Left cardiac atrium (tissue), 4 donors: ENCODE data around the gene SYNDIG1. TPM values are rescaled to one million over a fixed set of nuclear protein-coding genes. Genes with fewer than 3 reads are reported as not detected.
A peak's percentile ranks its signal among the peaks of the same experiment; 100 is the strongest.
"Not testable (repeated sequence)": the region's sequence is repeated elsewhere in the genome, so short reads cannot be mapped to it uniquely, and the experiment has no call there.

Source experiments
- ATAC-seq, 2 donors: fragments of 200-7000 bp; cut with Tn5 transposase; one replicate each; pipeline ENCODE4 v1.9.1; 2020; ENCODE audit warnings: mild to moderate bottlenecking in 2 of 2, moderate library complexity in 2 of 2
- DNase-seq: peaks from one replicate; pipeline ENCODE4 v3.0.0-alpha.2; 2020
- intact Hi-C, 2 donors: fragments of 100-400 bp; cut with DNase I; formaldehyde crosslinking; loops; one replicate each; pipeline versions ENCODE4 v1.14.1 to v1.15.1; 2022 to 2023
- total RNA-seq, 2 donors: library from RNA; stranded (reverse); fragmentation: NEBNext Ultra II Directional; extraction: Animal tissue kit (Norgen Biotek cat#: 25700); gene quantifications; one replicate each; pipeline ENCODE4 v1.2.1, GENCODE V29; 2021
- donor health status: DM: no; HTN: yes; CAD: no.
- donor health status: DM: no; HTN: yes; CAD: no; lungs with severe emphysema.
- donor health status: DM: yes; HTN: yes; CAD: no.
- donor health status: Dilated cardiomyopathy.

SYNDIG1 gene
- total RNA-seq, 2 donors from 2014 or later: 16.7 to 28.4 TPM

DNA sequence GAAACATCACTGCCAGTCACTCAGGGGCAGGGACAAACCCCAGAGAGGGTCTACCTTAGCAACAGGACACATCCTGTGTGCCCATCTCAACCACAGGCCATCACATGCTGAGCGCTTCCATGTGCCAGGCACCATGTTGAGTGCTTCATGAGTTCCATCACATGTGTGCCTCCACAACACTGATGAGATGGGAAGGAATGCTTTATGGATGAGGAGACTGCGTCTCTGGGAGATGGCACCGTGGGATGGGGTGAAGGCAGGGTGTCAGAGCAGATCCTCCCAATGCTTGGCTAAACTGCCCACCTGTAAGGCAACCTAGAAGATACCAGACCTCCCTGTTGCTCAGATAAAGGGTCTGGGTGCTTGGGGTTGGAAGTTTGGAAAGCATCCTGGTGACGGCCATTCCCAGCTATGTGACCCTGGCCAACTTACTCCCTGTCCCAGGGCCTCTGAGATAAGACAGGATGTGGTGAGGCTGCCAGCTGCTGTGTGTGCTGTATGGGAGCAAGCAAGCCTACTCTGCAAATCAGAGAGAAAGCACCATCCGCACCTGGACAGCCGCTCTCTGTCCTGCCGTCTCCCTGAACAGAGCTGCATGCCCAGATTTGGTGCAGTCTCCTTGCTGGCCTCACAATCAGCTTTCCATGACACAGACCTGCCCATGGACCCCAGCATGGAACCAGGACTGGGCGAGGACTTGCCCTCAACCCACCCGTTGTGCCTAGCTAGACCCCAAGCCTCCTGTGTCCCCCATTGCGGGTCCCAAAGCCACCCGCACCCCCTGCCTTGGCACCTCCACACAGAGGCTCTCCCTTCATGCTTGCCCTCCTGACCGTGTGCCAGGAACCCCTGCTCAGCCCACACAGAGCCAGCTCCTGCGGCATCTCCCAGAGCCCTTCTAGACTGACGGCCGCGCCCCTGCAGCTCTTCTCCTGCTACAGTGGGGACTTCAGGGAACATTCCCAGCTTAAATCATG lies 143.7 kb downstream of the SYNDIG1 start:
- no peak for DNase-seq
- intact Hi-C loops: loop anchor here in 1 of 2 donors (5.0 to 10.0 kb wide), 2 partner anchors 111 to 148 kb away; partner anchors contain the start of gene SYNDIG1

DNA sequence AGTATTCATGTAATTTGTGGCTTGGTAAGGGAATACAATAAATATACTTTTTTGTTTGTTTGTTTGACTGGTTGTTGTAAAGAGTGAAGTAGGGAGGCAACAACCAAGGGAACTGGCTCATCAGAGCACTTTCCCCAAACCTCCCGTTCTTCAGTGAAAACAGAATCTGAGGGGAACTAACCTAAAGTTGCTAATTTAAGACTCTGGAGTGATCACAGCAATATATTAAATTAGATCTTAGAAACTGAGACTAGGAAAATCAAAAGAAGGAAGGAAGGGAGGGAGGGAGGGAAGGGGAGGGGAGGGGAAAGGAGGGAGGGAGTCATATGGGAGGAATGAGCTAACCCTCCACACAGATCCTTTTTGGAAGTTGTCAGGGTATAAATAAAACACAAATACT lies 144.9 kb downstream of the SYNDIG1 start:
- ATAC-seq (no peak), DNase-seq (no peak)
- intact Hi-C loops: loop anchor here in 1 of 2 donors (5.0 to 10.0 kb wide), 2 partner anchors 112 to 150 kb away; partner anchors contain the start of gene SYNDIG1

More for the DNA sequence above, 143.7 kb downstream of the SYNDIG1 start:
- ATAC-seq: peak; percentile 76 to 85

DNA sequence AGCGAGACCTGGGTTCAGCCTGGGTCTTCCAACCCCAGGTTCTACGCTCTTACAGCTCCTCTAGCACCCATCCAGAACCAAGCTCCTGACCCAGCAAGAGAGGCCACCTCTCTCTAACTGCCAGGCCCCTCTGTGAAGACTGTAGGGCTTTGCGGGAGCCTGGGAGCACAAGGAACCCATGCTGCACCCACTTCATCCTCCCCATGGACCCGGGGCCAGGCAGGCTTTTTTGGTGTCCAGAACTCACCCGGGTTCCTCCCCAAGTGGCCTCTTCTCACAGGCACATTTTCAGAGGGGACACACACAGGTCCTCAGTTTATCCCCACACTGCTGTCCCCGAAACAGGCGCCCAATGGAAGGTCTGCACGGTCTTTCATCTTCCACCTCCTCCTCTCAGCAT lies 145.9 kb downstream of the SYNDIG1 start:
- intact Hi-C loops: loop anchor here in 1 of 2 donors (10.0 kb wide), 1 partner anchor 151 kb away; the partner anchor contains the start of gene SYNDIG1
- DNase-seq: no peak
- ATAC-seq: no peak

DNA sequence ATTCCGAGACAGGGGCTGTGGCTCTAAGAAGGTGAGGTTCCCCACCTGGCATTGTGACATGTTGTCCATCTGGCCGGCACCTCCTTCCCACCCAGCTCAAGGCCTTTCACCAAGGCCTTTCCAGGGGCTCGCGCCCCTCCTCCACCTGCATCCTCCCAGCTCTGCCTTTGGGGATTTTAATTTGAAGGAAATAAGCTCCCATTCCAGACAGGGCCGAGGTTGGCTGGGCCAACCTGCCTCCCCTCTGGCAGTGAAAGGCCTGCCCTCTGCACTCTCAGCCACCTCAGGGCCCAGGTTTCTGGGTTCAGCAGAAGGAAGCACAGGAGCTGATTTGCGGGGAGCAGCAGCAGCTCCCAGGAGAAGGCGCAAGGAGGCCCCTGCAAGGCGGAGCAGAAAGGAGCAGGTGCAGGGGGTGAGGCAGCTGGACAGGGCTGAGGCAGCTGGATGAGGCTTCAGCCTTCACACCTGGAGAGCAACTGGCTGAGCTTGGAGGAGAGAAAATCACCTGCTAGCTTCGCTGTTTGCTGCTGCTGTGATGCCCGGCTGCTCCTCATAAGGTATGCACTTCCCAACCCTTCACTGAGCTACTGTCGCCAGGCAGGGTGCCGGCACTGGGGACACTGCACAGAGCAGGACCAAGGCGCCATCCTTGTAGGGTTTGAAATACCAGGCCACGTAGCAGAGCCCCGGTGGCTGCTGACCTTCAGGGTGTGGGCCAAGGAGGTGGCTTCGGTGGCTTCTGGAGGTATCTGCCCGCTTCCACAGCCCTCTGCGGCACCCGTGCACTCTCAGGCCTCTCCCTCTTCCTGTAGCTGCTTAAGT lies 147.0 kb downstream of the SYNDIG1 start:
- DNase-seq (no peak), ATAC-seq (no peak)
- intact Hi-C loops: loop anchor here in 1 of 2 donors (10.0 kb wide), 1 partner anchor 152 kb away; the partner anchor contains the start of gene SYNDIG1

DNA sequence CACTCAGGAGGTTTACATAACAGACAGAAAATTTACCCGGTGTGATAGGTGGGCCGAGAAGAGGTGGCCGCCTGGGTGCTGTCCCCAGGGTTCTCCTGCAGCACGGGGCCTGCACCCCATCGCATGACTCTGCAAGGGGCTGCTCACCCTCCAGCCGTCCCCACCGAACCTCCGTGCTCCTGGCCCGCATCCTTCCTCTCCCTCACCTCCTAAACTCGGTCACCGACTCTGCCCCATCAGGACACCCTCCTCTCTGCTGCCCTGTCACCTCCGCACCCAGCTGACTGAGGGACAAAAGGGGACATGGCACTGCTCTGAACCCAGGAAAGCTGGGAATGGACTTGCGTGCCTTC lies 147.6 kb downstream of the SYNDIG1 start:
- intact Hi-C loops: loop anchor here in 1 of 2 donors (10.0 kb wide), 1 partner anchor 152 kb away; the partner anchor contains the start of gene SYNDIG1
- no peak for ATAC-seq
- no peak for DNase-seq

- intact Hi-C loops: loop anchor here in 1 of 2 donors (10.0 kb wide), 1 partner anchor 153 kb away; the partner anchor contains the start of gene SYNDIG1
These were observed 148.5 kb downstream of the SYNDIG1 start for GRCh38 chr20:24617757-24618450.

DNA sequence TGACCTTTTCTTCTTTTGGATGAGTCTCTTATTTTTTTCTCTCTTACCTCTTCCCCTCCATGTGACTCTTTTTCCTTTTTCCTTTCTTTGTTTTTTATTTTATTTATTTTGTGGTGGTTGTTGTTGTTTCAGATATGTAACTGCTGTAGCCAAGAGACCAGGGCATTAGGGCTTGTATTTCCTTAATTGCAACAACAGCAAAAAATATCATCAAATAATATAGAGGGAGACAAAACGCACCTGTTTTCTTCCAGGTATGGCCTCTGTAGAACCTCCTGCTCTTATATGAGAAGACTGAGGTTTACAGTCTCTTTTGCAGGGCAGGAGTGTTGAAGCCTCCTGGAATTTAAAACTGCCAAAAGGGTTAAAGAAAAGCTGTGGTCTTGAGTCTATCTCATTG lies 149.3 kb downstream of the SYNDIG1 start:
- DNase-seq: no peak
- no peak for ATAC-seq
- intact Hi-C loops: loop anchor here in 1 of 2 donors (10.0 kb wide), 1 partner anchor 154 kb away; the partner anchor contains the start of gene SYNDIG1

More at GRCh38 chr20:24617757-24618450, 148.5 kb downstream of the SYNDIG1 start:
- DNase-seq (no peak), ATAC-seq (no peak)

- DNase-seq (no peak), ATAC-seq (peak in 1 of 2 donors; percentile 61)
- intact Hi-C loops: loop anchor here in 1 of 2 donors (10.0 kb wide), 1 partner anchor 154 kb away; the partner anchor contains the start of gene SYNDIG1
These were observed 149.8 kb downstream of the SYNDIG1 start for GRCh38 chr20:24619212-24619611.

DNA sequence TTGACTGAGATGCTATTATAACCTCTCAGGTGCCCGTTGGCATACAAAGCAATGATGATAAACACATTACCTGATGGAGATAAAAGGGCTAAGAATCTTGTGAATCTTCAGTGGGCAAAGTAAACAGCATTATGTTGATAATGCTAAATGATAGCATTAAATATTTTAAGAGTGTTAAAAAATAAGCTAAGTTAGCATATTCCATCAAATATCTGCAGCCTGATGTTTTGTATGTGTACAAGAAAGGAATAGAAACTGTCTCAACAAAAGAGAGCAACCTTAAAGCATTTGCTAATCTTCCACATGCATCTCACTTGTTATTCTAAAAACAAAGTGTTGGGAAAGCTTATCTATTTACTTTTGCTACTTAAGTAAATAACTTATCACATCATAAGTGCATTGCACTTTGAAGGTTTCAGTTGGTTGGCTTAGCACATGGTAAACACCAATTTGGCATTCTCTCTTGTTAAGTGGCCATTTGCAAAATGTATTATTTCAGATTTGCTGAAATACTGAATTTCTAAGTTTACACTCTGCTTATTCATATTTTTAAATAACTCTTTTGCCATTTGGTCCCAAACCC lies 151.6 kb downstream of the SYNDIG1 start:
- DNase-seq (no peak), ATAC-seq (no peak)
- intact Hi-C loops: no loop called here

- DNase-seq (no peak), ATAC-seq (no peak)
- intact Hi-C loops: no loop called here
These were observed 153.4 kb downstream of the SYNDIG1 start for GRCh38 chr20:24622856-24623255.

GRCh38 chr20:24626141-24626540 lies 156.7 kb downstream of the SYNDIG1 start:
- intact Hi-C loops, ATAC-seq, DNase-seq: not testable (repeated sequence)

GRCh38 chr20:24627291-24627690 lies 157.9 kb downstream of the SYNDIG1 start:
- intact Hi-C loops: no loop called here
- DNase-seq: no peak
- ATAC-seq: no peak

DNA sequence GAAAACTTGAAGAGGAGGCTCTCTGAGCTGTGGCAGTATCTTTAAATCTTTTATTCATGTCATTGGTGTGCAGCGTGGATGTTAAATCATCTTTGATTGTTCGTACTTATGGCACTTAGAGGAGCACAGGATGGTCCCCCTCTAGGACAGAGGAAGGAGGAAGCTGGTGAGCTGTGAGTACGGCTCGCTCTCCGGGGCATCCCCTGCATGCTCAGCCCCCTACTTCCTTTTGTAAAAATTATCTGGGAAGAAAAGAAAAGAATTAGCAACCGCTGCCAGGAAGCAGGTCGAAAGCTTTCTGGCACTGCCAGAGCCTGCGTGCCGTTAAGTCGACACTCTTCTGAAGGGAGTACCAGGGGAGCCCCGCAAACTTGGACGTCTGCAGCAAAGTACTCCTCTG lies 158.5 kb downstream of the SYNDIG1 start:
- intact Hi-C loops: no loop called here
- ATAC-seq (no peak), DNase-seq (no peak)

DNA sequence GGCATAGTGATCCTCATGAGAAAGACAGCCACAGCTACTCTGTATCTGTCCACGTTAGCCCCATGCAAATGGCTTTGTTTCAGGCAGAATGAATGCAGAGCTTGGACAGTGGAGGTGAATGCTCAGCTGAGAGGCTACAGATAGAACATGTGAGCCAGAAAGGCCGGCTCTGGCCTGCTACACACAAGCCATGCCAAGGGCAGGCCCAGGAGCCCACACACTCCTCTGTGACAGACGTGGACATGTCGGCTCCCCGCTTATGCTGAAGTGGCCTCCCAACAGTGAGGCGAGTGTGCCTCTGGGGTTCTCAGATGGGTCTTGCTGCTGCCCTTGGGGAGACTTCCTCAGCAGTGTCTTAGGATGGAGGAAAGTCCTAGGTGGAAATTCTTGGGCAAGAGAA lies 159.6 kb downstream of the SYNDIG1 start:
- DNase-seq: no peak
- ATAC-seq: peak; percentile 40 to 80
- intact Hi-C loops: no loop called here

- DNase-seq (no peak), ATAC-seq (peak in 1 of 2 donors; percentile 38)
- intact Hi-C loops: loop anchor here in 1 of 2 donors (5.0 kb wide), 1 partner anchor 127 kb away; no protein-coding TSS in a partner anchor
These were observed 160.2 kb downstream of the SYNDIG1 start for GRCh38 chr20:24629668-24630067.

DNA sequence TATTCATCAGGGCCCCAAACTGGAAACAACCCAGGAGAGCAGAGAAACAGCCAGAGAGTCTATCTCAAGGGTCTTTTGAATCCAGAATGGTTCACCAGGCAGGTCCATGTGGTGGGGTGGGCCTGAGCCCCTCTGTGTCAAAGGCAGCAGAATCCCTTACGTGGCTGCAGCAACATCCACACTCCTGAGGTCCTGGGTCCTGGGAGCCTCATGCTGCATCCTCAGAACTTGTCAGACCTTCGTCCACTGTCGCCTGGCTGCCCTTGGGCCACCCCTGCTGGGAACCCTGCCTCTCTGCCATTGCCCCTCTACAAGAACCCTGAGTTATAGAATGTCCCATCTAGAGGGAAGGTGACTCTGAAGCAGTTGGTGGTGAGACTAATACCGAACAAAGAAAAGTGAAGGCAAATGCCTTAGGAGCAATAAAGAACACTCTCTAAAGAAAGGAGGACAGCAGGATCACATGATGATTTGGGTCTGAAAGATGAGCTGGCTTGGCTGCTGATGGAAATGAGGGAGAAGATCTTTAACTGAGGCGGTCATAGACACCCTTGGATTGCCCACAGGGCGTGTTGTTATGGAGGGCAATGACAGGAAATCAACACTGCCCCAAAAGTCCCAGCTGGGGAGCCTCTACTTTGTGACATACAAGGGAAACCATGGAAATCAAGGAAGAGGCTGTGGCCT lies 161.2 kb downstream of the SYNDIG1 start:
- intact Hi-C loops: loop anchor here in 1 of 2 donors (5.0 kb wide), 1 partner anchor 128 kb away; no protein-coding TSS in a partner anchor
- DNase-seq (no peak), ATAC-seq (no peak)

GRCh38 chr20:24631173-24631505 lies 161.7 kb downstream of the SYNDIG1 start:
- ATAC-seq (no peak), DNase-seq (no peak)
- intact Hi-C loops: loop anchor here in 1 of 2 donors (5.0 kb wide), 1 partner anchor 129 kb away; no protein-coding TSS in a partner anchor
